HepG2 (cell line): ENCODE measurements around the gene KMT2B. TPM values are rescaled to one million over a fixed set of nuclear protein-coding genes. Genes with fewer than 3 reads are reported as not detected.

ENCODE experiments used
- ATF1 ChIP-seq: IDR thresholded peaks from 2 replicates; pipeline ENCODE4 v1.6.1; 2016; ENCODE audit warnings: mild to moderate bottlenecking, control low read depth
- CAMTA2 ChIP-seq: sonication (generic); formaldehyde crosslinking; IDR thresholded peaks from 2 replicates; pipeline ENCODE4 v1.4.0; 2020; ENCODE audit warnings: mild to moderate bottlenecking, missing genetic modification reagents, borderline replicate concordance
- GABPB1 ChIP-seq: IDR thresholded peaks from 2 replicates; pipeline ENCODE4 v1.6.1; 2016; ENCODE audit warnings: mild to moderate bottlenecking, missing genetic modification reagents, moderate library complexity, missing compliant biosample characterization
- HOXA9 ChIP-seq: sonication (generic); formaldehyde crosslinking; IDR thresholded peaks from 2 replicates; pipeline ENCODE4 v1.8.1; 2022; ENCODE audit warnings: missing genetic modification reagents, mild to moderate bottlenecking, moderate library complexity, borderline replicate concordance
- MED1 ChIP-seq: sonication (generic); formaldehyde crosslinking; IDR thresholded peaks from 2 replicates; pipeline ENCODE4 v1.4.0; 2020; ENCODE audit warnings: missing genetic modification reagents
- NFYB ChIP-seq: sonication (generic); formaldehyde crosslinking; IDR thresholded peaks from 2 replicates; pipeline ENCODE4 v1.4.0; 2020; ENCODE audit warnings: missing genetic modification reagents
- NR2C2 ChIP-seq: sonication (generic); formaldehyde crosslinking; IDR thresholded peaks from 2 replicates; pipeline ENCODE4 v1.4.0; 2020; ENCODE audit warnings: missing genetic modification reagents, mild to moderate bottlenecking, moderate library complexity, borderline replicate concordance
- SPEN ChIP-seq: sonication (generic); formaldehyde crosslinking; IDR thresholded peaks from 2 replicates; pipeline ENCODE4 v1.5.1; 2020; ENCODE audit warnings: low read depth, mild to moderate bottlenecking, missing genetic modification reagents
- SSRP1 ChIP-seq: IDR thresholded peaks from 2 replicates; pipeline ENCODE4 v1.6.1; 2016; ENCODE audit warnings: control low read depth
- THAP11 ChIP-seq: IDR thresholded peaks from 2 replicates; pipeline ENCODE4 v1.6.1; 2016; ENCODE audit warnings: missing biosample characterization, missing genetic modification reagents
- ZFY ChIP-seq: sonication (generic); formaldehyde crosslinking; IDR thresholded peaks from 2 replicates; pipeline ENCODE4 v1.4.0; 2020; ENCODE audit warnings: missing genetic modification reagents
- polyA plus RNA-seq, 8 experiments: library from polyadenylated mRNA; depleted of rRNA in 3 of 8; stranded (reverse) in 7 of 8; unstranded in 1 of 8; fragments of >200 nt; fragmentation: Illumina TruSeq in 4 of 8; extraction: Trizol in 4 of 8; gene quantifications; 2 replicates each; pipeline versions ENCODE4 v1.2.1 to v1.2.3, GENCODE V29; 2011 to 2016; ENCODE audit warnings: low read depth in 4 of 8, missing spikeins in 1 of 8, mixed read lengths in 1 of 8; ENCODE audit not compliant: insufficient read depth in 1 of 8
- total RNA-seq, 5 experiments: library from RNA; depleted of rRNA; stranded (reverse); fragments of >200 nt; fragmentation: Illumina TruSeq; extraction: Trizol; gene quantifications; 2 replicates each; pipeline ENCODE4 v1.2.3, GENCODE V29; 2016; ENCODE audit warnings: low read depth in 1 of 5
- TF ChIP-seq, protein P1 (sequence below): sonication (generic); formaldehyde crosslinking; IDR thresholded peaks from 2 replicates; pipeline ENCODE4 v1.4.0; 2020; ENCODE audit warnings: missing genetic modification reagents, borderline replicate concordance
- TF ChIP-seq, protein P2 (sequence below): IDR thresholded peaks from 2 replicates; pipeline ENCODE4 v1.6.1; 2012; ENCODE audit warnings: inconsistent platforms
- TF ChIP-seq, protein P3 (sequence below): sonication (generic); formaldehyde crosslinking; IDR thresholded peaks from 2 replicates; pipeline ENCODE4 v1.4.0; 2020; ENCODE audit warnings: missing genetic modification reagents, mild to moderate bottlenecking, borderline replicate concordance
- TF ChIP-seq, protein P4 (sequence below): sonication (generic); formaldehyde crosslinking; IDR thresholded peaks from 2 replicates; pipeline ENCODE4 v1.5.1; 2020; ENCODE audit warnings: missing genetic modification reagents, mild to moderate bottlenecking, borderline replicate concordance
- TF ChIP-seq, protein P5 (sequence below): sonication (generic); formaldehyde crosslinking; IDR thresholded peaks from 2 replicates; pipeline ENCODE4 v1.5.0; 2020; ENCODE audit warnings: missing genetic modification reagents, mild to moderate bottlenecking, borderline replicate concordance
- TF ChIP-seq, protein P6 (sequence below): sonication (generic); formaldehyde crosslinking; IDR thresholded peaks from 2 replicates; pipeline ENCODE4 v1.4.0; 2020; ENCODE audit warnings: missing genetic modification reagents

Gene KMT2B
- total and polyA plus RNA-seq, 2 of the 13 experiments (the other 11 are each of a cell fraction or from before 2014, with no cell fraction given): 6.2 to 16.9 TPM

DNA sequence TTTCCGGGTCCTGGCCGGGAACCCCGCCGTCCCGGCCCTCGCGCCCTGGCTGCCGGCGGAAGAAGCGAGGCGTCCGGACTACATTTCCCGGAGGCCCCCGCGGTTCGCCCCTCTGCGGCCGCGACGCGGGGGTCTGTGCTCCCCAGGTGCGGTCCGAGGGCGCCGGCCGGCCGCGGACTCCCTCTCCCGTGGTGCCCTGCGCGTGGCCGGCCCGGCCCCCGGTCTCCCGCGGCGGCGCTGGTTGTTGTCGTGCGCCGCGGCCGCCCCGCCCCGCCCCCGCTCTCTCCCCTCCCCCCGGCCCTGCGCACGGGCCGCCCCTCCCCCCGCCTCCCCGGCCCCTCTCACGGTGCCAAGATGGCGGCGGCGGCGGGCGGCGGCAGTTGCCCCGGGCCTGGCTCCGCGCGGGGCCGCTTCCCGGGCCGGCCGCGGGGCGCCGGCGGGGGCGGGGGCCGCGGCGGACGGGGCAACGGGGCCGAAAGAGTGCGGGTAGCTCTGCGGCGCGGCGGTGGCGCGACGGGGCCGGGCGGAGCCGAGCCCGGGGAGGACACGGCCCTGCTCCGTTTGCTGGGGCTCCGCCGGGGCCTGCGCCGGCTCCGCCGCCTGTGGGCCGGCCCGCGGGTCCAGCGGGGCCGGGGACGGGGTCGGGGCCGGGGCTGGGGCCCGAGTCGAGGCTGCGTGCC is at the start of gene KMT2B (continued):
- TF ChIP-seq, protein P1, sequence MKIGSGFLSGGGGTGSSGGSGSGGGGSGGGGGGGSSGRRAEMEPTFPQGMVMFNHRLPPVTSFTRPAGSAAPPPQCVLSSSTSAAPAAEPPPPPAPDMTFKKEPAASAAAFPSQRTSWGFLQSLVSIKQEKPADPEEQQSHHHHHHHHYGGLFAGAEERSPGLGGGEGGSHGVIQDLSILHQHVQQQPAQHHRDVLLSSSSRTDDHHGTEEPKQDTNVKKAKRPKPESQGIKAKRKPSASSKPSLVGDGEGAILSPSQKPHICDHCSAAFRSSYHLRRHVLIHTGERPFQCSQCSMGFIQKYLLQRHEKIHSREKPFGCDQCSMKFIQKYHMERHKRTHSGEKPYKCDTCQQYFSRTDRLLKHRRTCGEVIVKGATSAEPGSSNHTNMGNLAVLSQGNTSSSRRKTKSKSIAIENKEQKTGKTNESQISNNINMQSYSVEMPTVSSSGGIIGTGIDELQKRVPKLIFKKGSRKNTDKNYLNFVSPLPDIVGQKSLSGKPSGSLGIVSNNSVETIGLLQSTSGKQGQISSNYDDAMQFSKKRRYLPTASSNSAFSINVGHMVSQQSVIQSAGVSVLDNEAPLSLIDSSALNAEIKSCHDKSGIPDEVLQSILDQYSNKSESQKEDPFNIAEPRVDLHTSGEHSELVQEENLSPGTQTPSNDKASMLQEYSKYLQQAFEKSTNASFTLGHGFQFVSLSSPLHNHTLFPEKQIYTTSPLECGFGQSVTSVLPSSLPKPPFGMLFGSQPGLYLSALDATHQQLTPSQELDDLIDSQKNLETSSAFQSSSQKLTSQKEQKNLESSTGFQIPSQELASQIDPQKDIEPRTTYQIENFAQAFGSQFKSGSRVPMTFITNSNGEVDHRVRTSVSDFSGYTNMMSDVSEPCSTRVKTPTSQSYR (CRISPR knock-in tag): peak; percentile 62; the same call in 1 of the 2 replicates
- TF ChIP-seq MED1 (CRISPR knock-in tag): 0 out of 2 replicates have a peak, but pooled peaks have one; percentile 18
- peak; percentile 95 for TF ChIP-seq THAP11 (CRISPR knock-in tag)
- 0 out of 2 replicates have a peak, but pooled peaks have one; percentile 9 for TF ChIP-seq NFYB (CRISPR knock-in tag)
- TF ChIP-seq SPEN (CRISPR knock-in tag): no peak
- TF ChIP-seq, protein P2, sequence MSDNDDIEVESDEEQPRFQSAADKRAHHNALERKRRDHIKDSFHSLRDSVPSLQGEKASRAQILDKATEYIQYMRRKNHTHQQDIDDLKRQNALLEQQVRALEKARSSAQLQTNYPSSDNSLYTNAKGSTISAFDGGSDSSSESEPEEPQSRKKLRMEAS: no peak
- TF ChIP-seq, protein P3, sequence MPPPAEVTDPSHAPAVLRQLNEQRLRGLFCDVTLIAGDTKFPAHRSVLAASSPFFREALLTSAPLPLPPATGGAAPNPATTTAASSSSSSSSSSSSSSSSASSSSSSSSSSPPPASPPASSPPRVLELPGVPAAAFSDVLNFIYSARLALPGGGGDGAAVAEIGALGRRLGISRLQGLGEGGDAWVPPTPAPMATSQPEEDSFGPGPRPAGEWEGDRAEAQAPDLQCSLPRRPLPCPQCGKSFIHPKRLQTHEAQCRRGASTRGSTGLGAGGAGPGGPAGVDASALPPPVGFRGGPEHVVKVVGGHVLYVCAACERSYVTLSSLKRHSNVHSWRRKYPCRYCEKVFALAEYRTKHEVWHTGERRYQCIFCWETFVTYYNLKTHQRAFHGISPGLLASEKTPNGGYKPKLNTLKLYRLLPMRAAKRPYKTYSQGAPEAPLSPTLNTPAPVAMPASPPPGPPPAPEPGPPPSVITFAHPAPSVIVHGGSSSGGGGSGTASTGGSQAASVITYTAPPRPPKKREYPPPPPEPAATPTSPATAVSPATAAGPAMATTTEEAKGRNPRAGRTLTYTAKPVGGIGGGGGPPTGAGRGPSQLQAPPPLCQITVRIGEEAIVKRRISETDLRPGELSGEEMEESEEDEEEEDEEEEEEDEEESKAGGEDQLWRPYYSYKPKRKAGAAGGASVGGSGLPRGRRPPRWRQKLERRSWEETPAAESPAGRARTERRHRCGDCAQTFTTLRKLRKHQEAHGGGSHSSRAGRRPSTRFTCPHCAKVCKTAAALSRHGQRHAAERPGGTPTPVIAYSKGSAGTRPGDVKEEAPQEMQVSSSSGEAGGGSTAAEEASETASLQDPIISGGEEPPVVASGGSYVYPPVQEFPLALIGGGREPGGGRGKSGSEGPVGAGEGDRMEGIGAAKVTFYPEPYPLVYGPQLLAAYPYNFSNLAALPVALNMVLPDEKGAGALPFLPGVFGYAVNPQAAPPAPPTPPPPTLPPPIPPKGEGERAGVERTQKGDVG (CRISPR knock-in tag): no peak
- TF ChIP-seq GABPB1 (CRISPR knock-in tag): peak; percentile 72
- no peak for TF ChIP-seq CAMTA2 (CRISPR knock-in tag)
- no peak for TF ChIP-seq HOXA9 (CRISPR knock-in tag)
- peak; percentile 77; the same call in 1 of the 2 replicates for TF ChIP-seq NR2C2 (CRISPR knock-in tag)
- TF ChIP-seq ZFY (CRISPR knock-in tag): peak; percentile 12
- TF ChIP-seq, protein P4, sequence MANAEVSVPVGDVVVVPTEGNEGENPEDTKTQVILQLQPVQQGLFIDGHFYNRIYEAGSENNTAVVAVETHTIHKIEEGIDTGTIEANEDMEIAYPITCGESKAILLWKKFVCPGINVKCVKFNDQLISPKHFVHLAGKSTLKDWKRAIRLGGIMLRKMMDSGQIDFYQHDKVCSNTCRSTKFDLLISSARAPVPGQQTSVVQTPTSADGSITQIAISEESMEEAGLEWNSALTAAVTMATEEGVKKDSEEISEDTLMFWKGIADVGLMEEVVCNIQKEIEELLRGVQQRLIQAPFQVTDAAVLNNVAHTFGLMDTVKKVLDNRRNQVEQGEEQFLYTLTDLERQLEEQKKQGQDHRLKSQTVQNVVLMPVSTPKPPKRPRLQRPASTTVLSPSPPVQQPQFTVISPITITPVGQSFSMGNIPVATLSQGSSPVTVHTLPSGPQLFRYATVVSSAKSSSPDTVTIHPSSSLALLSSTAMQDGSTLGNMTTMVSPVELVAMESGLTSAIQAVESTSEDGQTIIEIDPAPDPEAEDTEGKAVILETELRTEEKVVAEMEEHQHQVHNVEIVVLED: peak; percentile 26
- TF ChIP-seq, protein P5, sequence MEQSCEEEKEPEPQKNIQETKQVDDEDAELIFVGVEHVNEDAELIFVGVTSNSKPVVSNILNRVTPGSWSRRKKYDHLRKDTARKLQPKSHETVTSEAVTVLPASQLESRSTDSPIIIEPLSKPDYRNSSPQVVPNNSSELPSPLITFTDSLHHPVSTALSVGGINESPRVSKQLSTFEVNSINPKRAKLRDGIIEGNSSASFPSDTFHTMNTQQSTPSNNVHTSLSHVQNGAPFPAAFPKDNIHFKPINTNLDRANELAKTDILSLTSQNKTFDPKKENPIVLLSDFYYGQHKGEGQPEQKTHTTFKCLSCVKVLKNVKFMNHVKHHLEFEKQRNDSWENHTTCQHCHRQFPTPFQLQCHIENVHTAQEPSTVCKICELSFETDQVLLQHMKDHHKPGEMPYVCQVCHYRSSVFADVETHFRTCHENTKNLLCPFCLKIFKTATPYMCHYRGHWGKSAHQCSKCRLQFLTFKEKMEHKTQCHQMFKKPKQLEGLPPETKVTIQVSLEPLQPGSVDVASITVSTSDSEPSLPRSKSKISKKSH (CRISPR knock-in tag): no peak
- TF ChIP-seq SSRP1 (CRISPR knock-in tag): no peak
- TF ChIP-seq, protein P6, sequence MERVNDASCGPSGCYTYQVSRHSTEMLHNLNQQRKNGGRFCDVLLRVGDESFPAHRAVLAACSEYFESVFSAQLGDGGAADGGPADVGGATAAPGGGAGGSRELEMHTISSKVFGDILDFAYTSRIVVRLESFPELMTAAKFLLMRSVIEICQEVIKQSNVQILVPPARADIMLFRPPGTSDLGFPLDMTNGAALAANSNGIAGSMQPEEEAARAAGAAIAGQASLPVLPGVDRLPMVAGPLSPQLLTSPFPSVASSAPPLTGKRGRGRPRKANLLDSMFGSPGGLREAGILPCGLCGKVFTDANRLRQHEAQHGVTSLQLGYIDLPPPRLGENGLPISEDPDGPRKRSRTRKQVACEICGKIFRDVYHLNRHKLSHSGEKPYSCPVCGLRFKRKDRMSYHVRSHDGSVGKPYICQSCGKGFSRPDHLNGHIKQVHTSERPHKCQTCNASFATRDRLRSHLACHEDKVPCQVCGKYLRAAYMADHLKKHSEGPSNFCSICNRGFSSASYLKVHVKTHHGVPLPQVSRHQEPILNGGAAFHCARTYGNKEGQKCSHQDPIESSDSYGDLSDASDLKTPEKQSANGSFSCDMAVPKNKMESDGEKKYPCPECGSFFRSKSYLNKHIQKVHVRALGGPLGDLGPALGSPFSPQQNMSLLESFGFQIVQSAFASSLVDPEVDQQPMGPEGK: peak; percentile 74
- TF ChIP-seq ATF1 (CRISPR knock-in tag): peak; percentile 67
